HG03439 (cell line): ENCODE measurements around the gene SLC27A2.
"Not testable (repeated sequence)": the region's sequence is repeated elsewhere in the genome, so short reads cannot be mapped to it uniquely, and the experiment has no call there.

Experiments
- ATAC-seq: cut with Tn5 transposase; IDR thresholded peaks from one replicate; pipeline ENCODE4 v1.9.1; 2021; ENCODE audit warnings: mild to moderate bottlenecking, moderate library complexity; ENCODE audit not compliant: unreplicated experiment

The SLC27A2 gene

GRCh38 chr15:50181969-50182218 is at the start of gene SLC27A2:
Gene SLC27A2 (plus strand): TSS chr15:50182196. CDS start chr15:50182428, 232 bp downstream.
- no peak for ATAC-seq

- ATAC-seq, result not testable (repeated sequence)
Measured at GRCh38 chr15:50132251-50132984, 49.6 kb upstream of the SLC27A2 start.

- peak; percentile 80 for ATAC-seq
Measured at GRCh38 chr15:50134524-50135024, 47.4 kb upstream of the SLC27A2 start.

GRCh38 chr15:50135031-50135551 is 46.9 kb upstream of the SLC27A2 start:
- ATAC-seq, result peak; percentile 64

- no peak for ATAC-seq
Measured at GRCh38 chr15:50137330-50137761, 44.6 kb upstream of the SLC27A2 start.

GRCh38 chr15:50137893-50138292 is 44.1 kb upstream of the SLC27A2 start:
- ATAC-seq, result no peak

GRCh38 chr15:50138391-50138790 is 43.6 kb upstream of the SLC27A2 start:
- ATAC-seq, result no peak

GRCh38 chr15:50140098-50140497 is 41.9 kb upstream of the SLC27A2 start:
- no peak for ATAC-seq

- ATAC-seq, result no peak
Measured at GRCh38 chr15:50140983-50141382, 41.0 kb upstream of the SLC27A2 start.

GRCh38 chr15:50141856-50142255 is 40.1 kb upstream of the SLC27A2 start:
- ATAC-seq, result no peak

GRCh38 chr15:50143255-50143860 is 38.6 kb upstream of the SLC27A2 start:
- ATAC-seq, result no peak

GRCh38 chr15:50144341-50145120 is 37.5 kb upstream of the SLC27A2 start:
- ATAC-seq, result no peak

GRCh38 chr15:50145451-50145872 is 36.5 kb upstream of the SLC27A2 start:
- ATAC-seq, result no peak

- ATAC-seq, result no peak
Measured at GRCh38 chr15:50146632-50147031, 35.4 kb upstream of the SLC27A2 start.

- no peak for ATAC-seq
Measured at GRCh38 chr15:50148362-50148963, 33.5 kb upstream of the SLC27A2 start.

- ATAC-seq, result no peak
Measured at GRCh38 chr15:50149090-50149489, 32.9 kb upstream of the SLC27A2 start.

- ATAC-seq, result no peak
Measured at GRCh38 chr15:50150349-50150748, 31.6 kb upstream of the SLC27A2 start.

- no peak for ATAC-seq
Measured at GRCh38 chr15:50150851-50151250, 31.1 kb upstream of the SLC27A2 start.

GRCh38 chr15:50151476-50151875 is 30.5 kb upstream of the SLC27A2 start:
- ATAC-seq, result no peak

GRCh38 chr15:50158236-50158635 is 23.8 kb upstream of the SLC27A2 start:
- ATAC-seq, result not testable (repeated sequence)
